Subcutaneous abdominal adipose tissue (tissue), 5 donors: ENCODE results near the gene SERPINA6.

Experiments
- H3K27ac ChIP-seq: one replicate; pipeline ENCODE4 v1.7.0; 2013; ENCODE audit warnings: low read depth, mild to moderate bottlenecking, inconsistent platforms, low read length, moderate library complexity
- H3K27me3 ChIP-seq, 5 donors: one replicate each; pipeline ENCODE4 v1.7.0; 2013; ENCODE audit warnings: low read length in 5 of 5, inconsistent platforms in 1 of 5; ENCODE audit not compliant: control insufficient read depth in 5 of 5, insufficient read depth in 4 of 5
- H3K36me3 ChIP-seq, 5 donors: one replicate each; pipeline ENCODE4 v1.7.0; 2013; ENCODE audit warnings: low read length in 5 of 5; ENCODE audit not compliant: control insufficient read depth in 5 of 5, insufficient read depth in 5 of 5
- H3K4me1 ChIP-seq, 5 donors: one replicate each; pipeline ENCODE4 v1.7.0; 2013; ENCODE audit warnings: low read length in 5 of 5, mild to moderate bottlenecking in 3 of 5, moderate library complexity in 1 of 5; ENCODE audit not compliant: control insufficient read depth in 5 of 5, insufficient read depth in 5 of 5
- H3K4me3 ChIP-seq, 5 donors: one replicate each; pipeline ENCODE4 v1.7.0; 2013; ENCODE audit warnings: low read length in 5 of 5, low read depth in 1 of 5
- H3K9ac ChIP-seq, 5 donors: one replicate each; pipeline ENCODE4 v1.7.0; 2013; ENCODE audit warnings: low read length in 5 of 5, mild to moderate bottlenecking in 4 of 5, moderate library complexity in 3 of 5
- H3K9me3 ChIP-seq, 5 donors: one replicate each; pipeline ENCODE4 v1.7.0; 2013; ENCODE audit warnings: low read length in 5 of 5; ENCODE audit not compliant: control insufficient read depth in 5 of 5
- donor health status: healthy.
- donor health status: healthy.
- donor health status: healthy.
- donor health status: healthy.
- donor health status: healthy.

The SERPINA6 gene

DNA sequence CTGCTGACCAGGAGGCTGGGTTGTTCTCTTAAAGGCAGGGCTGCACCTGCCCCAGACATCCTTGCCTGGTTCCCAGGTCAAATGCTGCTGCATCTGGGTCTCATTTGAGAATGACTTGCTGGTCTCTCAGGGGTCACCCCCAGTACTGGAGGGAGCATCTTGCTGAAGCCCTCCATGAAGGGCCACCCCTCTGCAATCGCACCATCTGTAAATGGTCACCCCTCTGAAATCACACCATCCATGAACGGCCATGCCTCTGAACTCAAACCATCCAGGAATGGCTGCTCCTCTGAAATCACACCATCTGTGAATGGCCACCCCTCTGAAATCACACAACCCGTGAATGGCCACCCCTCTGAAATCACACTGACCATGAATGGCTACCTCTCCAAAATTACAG is 7.3 kb upstream of the SERPINA6 start:
- Histone ChIP-seq H3K9ac (no peak overlapping the region), H3K4me1 (peaks cover 0 to 6% (median 0%) of the 10 kb centered on the region in 5 donors), H3K36me3 (no peaks in the 10 kb centered on the region), H3K9me3 (no peaks in the 10 kb centered on the region), H3K27me3 (no peaks in the 10 kb centered on the region), H3K4me3 (no peak overlapping the region), H3K27ac (no peak overlapping the region)

- peaks cover 0 to 6% (median 0%) of the 10 kb centered on the region in 5 donors for H3K4me1 ChIP-seq
- no peak overlapping the region for H3K9ac ChIP-seq
- H3K9me3 ChIP-seq: no peaks in the 10 kb centered on the region
- no peaks in the 10 kb centered on the region for H3K27me3 ChIP-seq
- no peaks in the 10 kb centered on the region for H3K36me3 ChIP-seq
- no peak overlapping the region for H3K27ac ChIP-seq
- H3K4me3 ChIP-seq: no peak overlapping the region
Observed at GRCh38 chr14:94329857-94330256, 6.7 kb upstream of the SERPINA6 start.

DNA sequence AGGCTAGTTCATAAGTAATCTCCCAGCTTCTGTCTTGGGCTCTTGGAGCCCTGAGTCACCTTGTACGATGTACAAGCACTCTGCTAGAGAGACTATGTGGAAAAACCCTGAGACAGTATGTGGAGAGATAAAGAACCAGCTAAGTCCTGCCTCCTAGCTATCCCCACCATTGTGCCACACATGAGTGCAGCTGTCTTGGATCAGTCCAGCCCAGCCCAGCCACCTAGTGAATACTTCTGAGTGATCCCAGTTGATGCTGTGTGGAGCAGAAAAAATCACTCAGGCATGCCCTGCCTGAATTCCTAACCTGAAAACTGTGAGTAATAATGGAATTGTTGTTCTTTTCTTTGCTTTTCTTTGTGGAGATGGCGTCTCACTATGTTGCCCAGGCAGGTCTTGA is 5.1 kb upstream of the SERPINA6 start:
- Histone ChIP-seq H3K27me3 (no peaks in the 10 kb centered on the region), H3K36me3 (no peaks in the 10 kb centered on the region), H3K4me3 (no peak overlapping the region), H3K9me3 (no peaks in the 10 kb centered on the region), H3K9ac (no peak overlapping the region), H3K4me1 (peaks cover 0 to 6% (median 0%) of the 10 kb centered on the region in 5 donors), H3K27ac (no peak overlapping the region)

- Histone ChIP-seq H3K27ac (no peak overlapping the region), H3K4me3 (no peak overlapping the region), H3K9me3 (no peaks in the 10 kb centered on the region), H3K36me3 (no peaks in the 10 kb centered on the region), H3K27me3 (no peaks in the 10 kb centered on the region), H3K4me1 (peaks cover 0 to 9% (median 1%) of the 10 kb centered on the region in 5 donors), H3K9ac (no peak overlapping the region)
Observed at GRCh38 chr14:94321421-94322271, 1.5 kb downstream of the SERPINA6 start.

DNA sequence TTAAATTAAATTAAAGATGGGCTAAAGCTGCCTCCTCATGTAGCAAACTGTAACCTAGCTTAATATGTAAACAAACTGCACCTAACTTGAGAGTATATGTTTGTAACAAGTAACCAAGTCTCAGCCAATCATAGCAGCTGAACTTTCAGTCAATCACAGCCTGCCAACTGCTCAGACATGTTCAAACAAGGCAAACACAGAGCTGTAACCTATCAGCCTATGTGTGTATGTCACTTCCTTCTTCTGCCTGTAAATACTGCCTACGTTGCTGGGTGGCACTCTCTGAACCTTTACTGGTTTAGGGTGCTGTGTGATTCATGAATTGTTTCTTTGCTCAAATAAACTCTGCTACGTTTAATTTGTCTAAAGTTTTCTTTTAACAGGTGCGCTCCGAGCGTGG is 2.9 kb downstream of the SERPINA6 start:
- Histone ChIP-seq H3K9ac (no peak overlapping the region), H3K4me3 (no peak overlapping the region)

DNA sequence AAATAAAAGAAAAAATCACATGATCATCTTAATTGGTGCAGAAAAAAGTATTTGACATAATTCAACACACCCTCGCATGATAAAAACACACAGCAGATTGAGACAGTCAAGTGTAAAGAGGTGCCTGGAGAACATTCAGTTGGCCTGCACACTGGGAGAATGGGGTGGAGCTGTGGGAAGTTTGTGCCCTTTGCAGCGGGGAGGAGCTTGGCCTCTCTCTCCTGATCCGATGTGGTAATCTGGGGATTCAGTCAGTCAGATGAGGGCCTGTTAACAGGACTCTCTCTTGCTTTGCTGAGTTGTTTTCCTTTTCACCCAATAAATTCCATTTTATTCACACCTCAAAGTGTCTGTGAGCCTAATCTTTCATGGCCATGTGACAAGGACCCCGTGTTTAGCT is 5.9 kb downstream of the SERPINA6 start:
- H3K9me3 ChIP-seq: no peaks in the 10 kb centered on the region

More for the DNA sequence above, 2.9 kb downstream of the SERPINA6 start:
- Histone ChIP-seq H3K36me3 (no peaks in the 10 kb centered on the region), H3K9me3 (no peaks in the 10 kb centered on the region), H3K4me1 (peaks cover 0 to 9% (median 1%) of the 10 kb centered on the region in 5 donors), H3K27ac (no peak overlapping the region), H3K27me3 (no peaks in the 10 kb centered on the region)

GRCh38 chr14:94316692-94317091 is 6.4 kb downstream of the SERPINA6 start:
- no peak overlapping the region for H3K27ac ChIP-seq
- no peaks in the 10 kb centered on the region for H3K27me3 ChIP-seq
- no peak overlapping the region for H3K4me3 ChIP-seq

More for the DNA sequence above, 5.9 kb downstream of the SERPINA6 start:
- Histone ChIP-seq H3K9ac (peak overlapping the region in 1 of 5 donors; percentile 15), H3K36me3 (no peaks in the 10 kb centered on the region), H3K4me3 (no peak overlapping the region), H3K4me1 (peaks cover 0 to 9% (median 1%) of the 10 kb centered on the region in 5 donors), H3K27ac (peak overlapping the region; percentile 66), H3K27me3 (no peaks in the 10 kb centered on the region)

GRCh38 chr14:94314890-94315289 is 8.2 kb downstream of the SERPINA6 start:
- no peaks in the 10 kb centered on the region for H3K27me3 ChIP-seq
- H3K9ac ChIP-seq: no peak overlapping the region

More at GRCh38 chr14:94316692-94317091, 6.4 kb downstream of the SERPINA6 start:
- no peak overlapping the region for H3K9ac ChIP-seq
- H3K36me3 ChIP-seq: no peaks in the 10 kb centered on the region
- peaks cover 0 to 9% (median 1%) of the 10 kb centered on the region in 5 donors for H3K4me1 ChIP-seq
- H3K9me3 ChIP-seq: no peaks in the 10 kb centered on the region

GRCh38 chr14:94313991-94314655 is 9.0 kb downstream of the SERPINA6 start:
- H3K4me3 ChIP-seq: no peak overlapping the region
- H3K36me3 ChIP-seq: no peaks in the 10 kb centered on the region
- H3K27me3 ChIP-seq: no peaks in the 10 kb centered on the region
- H3K27ac ChIP-seq: no peak overlapping the region
- no peaks in the 10 kb centered on the region for H3K9me3 ChIP-seq
- H3K4me1 ChIP-seq: peaks cover 0 to 9% (median 0%) of the 10 kb centered on the region in 5 donors
- no peak overlapping the region for H3K9ac ChIP-seq

More at GRCh38 chr14:94314890-94315289, 8.2 kb downstream of the SERPINA6 start:
- Histone ChIP-seq H3K36me3 (no peaks in the 10 kb centered on the region), H3K9me3 (no peaks in the 10 kb centered on the region), H3K27ac (no peak overlapping the region), H3K4me3 (no peak overlapping the region), H3K4me1 (peaks cover 0 to 9% (median 0%) of the 10 kb centered on the region in 5 donors)
